NOMO-1 treated with DMSO at 0.1 percent for 48 hours (cell line): ENCODE measurements around the gene ATP8A1.
"Not testable (repeated sequence)": the region's sequence is repeated elsewhere in the genome, so short reads cannot be mapped to it uniquely, and the experiment has no call there.

ENCODE experiments used
- DNase-seq: peaks from one replicate; lab custom pipeline; 2025; ENCODE audit not compliant: unreplicated experiment; lab: John Stamatoyannopoulos, UW

Gene ATP8A1

DNA sequence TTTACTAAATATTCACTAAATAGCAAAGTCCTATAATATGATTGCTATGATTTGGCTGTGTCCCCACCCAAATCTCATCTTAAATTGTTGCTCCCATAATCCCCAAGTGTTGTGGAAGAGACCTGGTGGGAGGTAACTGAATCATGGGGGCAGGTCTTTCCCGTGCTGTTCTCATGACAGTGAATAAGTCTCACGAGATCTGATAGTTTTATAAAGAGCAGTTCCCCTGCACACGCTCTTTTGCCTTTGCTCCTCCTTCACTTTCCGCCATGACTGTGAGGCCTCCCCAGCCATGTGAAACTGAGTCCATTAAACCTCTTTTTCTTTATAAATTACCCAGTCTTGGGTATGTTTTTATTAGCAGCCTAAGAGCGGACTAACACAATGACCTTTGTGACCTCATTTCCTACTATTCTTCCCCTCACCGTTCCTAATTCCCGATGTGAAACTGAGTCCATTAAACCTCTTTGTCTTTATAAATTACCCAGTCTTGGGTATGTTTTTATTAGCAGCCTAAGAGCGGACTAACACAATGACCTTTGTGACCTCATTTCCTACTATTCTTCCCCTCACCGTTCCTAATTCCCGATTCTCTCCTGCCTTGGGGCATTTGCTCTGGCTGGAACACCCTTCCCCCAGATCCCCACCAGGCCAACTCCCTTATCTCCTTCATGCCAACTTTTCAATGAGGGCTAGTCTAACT lies 4.2 kb downstream of the ATP8A1 start:
- DNase-seq = not testable (repeated sequence)

DNA sequence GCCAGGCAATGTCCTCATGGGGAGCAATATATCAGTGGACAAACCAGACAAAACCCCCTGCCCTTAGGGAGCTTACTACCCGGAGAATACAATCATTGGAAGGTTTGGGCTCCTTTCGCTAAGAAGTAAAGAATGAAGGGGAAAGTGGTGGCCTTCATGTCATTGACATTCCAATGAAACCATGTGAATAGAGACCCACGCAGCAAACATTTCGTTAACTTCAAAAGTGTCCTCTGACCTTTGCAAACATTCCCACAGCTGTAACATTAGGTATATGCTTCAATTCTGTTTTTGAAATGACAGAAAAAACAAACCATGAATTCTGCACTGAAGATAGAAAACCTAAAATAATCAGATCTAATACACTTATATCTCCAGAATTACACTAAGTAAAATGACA lies 7.0 kb downstream of the ATP8A1 start:
- no peak for DNase-seq

DNA sequence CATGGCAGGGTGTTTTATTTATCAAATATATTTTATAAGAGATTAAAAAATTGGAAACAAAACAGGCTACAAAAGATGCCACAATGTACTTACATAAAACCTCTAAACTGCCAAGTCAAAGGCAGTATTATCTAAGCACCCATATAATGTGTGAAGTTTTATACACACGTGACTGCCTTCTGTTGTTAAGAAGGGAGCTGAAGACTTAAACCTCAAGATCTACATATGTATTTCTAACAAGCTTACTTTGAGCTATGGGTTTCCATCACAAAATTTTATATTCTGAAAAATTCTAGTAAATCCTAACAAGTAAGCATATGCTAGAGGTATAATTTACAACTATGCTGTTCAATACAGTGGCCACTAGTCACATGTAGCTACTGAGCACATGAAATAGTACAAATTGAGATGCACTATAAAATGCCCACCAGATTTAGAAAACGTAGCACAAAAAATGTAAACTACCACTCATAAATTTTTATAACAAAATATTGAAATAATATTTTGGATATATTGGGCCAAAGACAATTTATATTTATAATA lies 9.8 kb downstream of the ATP8A1 start:
- DNase-seq = no peak

DNA sequence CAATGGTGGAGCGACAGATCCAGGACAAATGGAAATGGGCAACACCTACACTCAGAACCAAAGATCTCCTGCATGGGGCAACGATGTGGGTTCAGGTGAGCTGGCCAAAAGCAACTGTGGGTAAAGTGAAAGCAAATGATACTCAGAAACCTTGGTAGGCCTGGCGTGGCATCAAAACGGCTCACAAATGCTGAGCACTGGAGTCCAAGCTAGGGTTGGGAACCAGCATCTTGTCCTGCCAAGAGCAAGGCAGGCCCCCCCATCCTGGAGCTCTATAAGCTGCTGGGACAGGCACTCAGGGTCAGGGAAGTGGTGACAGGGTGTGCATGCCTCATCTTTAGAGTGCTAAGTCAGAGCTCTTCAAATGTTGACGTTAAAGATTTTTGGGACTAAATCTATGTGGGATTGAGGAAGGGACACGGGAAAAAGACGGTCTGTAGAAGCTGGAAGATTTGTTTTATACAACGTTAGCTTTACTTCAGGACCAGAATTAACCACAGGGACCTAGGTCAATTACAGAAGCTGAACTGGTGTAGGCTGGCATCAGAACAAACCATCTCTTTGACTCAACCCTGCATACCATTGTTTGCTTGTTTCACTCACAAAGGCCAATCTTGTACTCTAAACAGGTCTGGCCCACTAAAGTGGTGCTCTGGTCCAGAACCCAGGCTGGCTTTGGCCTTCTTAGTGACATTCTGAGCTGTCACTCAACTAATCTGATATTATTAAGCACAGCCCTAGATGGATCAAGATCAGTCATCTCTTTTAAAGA lies 10.7 kb downstream of the ATP8A1 start:
- DNase-seq = no peak

DNA sequence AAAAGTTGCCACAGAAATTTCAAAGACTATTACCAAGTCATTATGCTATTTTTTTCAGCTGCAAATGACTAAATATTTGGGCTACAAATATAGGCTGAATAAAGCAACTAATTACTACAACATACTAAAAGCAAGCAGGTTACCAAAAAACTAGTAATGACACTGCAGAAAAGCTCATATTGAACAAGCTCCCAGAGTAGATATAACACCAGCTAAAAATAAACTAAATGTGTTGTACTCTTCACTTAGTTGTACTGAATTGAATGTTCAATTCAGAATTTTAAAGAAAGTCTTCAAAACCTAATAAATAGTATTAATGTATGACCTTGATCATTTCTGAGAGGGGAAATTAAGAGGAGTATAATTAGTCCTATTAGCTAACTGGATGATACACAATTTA lies 12.0 kb downstream of the ATP8A1 start:
- DNase-seq = no peak

DNA sequence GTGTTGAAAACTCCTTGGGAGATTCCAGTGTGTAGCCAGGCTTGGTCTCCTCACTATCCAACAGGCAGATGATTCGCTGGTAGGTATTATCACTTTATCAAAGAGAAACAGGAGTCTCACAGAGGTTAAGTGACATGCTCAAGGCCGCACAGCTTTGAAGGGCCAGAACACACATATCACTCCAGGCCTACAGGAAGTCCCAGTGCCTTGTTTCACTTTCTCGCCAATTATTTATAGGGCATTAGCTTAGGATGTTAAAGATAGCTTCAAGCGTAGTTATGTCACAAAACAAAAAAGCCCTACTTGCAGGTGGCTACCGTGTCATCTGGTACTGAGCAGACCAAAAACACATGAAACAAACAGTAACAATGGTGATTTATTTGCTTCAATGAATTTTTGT lies 13.2 kb downstream of the ATP8A1 start:
- no peak for DNase-seq

DNA sequence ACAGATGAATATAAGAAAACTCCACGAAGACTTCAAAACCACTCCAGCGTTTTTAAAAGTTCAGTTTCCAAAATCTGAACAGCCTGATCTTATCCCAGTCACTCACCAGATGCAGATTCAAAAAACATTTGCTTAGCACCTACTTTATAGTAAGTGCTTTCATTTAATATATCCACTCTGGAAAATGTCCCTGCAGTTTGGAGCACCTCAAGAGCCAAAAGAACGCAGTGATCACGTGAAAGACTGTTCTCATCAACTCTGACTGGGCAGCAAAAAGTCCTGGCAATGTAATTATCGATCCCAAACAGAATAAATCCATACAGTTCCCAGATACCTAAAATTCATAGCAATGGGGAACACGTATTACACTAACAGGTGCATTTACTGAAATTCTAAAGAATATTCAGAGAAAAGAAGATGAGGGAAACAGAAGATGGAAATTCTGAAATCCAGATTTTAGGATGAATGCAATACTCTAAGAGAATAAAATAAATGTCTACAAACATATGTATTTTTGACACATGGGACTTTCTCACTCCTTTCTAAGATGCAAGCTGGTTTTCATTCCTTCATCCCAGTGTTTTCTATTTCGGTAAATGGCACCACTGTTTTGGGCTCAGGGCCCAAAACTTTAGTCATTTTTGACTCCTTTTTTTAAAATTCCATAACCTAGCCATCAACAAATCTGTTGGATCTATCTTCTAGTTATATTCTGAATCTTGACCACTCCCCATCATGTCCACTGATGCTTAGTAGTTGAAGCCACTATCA lies 13.9 kb downstream of the ATP8A1 start:
- DNase-seq = no peak

DNA sequence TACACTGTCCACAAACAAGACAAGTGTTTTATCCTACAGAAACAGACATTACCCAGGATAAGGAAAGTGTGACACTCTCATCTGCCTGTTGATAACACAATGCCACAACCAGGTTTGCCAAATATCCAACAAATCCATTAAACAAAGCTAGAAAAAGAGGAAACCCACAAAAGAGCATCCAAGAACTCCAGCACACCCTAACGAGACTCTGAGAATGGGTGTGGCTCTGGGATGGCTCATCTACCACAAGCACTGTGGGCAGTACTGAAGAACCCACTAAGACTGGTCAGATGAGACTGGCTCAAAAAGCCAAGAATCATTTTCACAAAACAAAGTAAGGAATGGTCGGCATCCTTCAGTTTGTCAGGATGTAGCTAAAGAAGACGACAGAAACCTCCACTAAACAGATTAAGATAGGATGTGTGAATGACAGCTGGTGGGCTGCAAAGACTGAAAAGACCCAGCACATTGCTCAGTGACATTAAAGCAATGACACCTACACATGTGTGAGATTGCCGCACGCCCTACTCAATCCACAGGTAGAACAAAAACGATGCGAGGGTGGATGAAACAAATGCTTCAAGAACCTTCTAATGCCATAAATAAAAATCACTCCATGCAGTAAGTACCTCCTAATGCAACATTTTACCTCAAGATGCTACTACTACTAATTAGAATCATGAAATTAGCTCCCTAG lies 14.7 kb downstream of the ATP8A1 start:
- DNase-seq = no peak

DNA sequence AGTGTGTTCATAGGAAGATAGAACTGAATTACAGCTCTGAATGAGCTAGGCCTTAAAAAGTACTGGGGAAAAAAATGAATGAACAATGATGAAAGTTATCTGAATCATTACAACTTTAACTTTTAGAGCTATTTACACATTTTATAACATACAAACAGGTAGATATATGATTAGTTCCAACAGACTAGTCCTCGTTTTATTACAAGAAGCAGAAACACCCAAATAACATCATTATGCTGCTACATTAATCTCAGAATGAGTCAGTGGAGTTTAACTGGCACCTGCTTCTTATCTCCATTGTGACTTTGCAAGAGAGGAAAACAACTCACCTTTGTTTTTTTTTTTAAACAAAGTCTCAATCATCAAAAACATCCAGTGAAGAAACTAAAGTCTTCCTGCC lies 15.2 kb downstream of the ATP8A1 start:
- DNase-seq = no peak

DNA sequence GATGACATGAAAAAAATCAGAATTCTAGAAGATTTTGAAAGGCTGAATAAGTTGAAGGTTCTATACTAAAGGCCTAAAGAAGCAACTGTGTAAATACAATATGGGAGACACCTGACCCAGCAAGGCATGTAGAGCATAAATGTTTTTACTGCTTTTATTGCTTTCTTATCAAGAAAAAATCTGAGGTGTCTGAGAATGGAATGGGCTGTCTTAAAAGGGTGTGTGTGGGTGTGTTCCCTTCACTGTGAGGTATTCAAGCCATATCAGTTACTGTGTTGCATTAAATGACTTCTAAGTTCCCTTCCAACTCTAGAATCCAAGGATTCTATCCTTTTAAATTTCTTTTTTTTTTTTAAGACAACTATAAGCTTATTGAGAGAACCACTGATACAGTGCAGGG lies 15.7 kb downstream of the ATP8A1 start:
- DNase-seq = no peak

DNA sequence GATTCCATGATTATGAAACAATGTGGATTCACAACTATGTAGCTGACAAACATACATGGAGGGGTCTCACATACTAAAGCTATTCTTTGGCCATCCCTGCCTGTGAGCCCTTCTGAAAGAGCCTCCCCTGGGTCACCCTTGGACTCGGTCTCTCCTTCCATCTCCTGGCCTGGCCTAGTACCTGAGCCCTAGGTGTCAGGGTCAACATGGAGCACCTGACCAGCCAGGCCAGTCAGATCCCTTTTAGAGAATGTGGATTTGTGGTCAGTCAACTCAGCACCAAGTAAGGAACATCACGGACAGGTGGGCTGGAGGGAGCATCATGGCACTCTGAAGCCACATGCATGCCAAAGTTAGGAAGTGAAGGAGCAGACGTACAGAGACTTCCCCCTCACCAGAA lies 16.3 kb downstream of the ATP8A1 start:
- no peak for DNase-seq

DNA sequence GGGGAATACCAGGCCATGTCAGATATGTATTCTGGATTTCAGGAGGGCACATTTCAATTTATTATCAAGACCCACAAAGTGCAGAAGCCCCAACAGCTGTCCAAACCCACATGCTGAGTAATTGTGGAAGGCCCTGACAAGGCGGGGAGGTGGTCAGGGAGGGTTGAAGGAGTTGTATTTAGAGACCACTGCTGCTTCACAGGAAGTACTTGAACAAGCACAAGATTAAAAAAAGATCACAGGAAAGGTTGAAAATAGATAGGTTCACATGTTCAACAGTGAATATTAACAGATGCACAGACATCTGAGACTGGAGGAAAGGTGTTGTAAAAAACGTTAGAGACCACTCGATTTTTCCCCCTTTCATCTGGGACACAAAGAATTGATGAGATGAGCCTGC lies 17.9 kb downstream of the ATP8A1 start:
- DNase-seq = no peak

DNA sequence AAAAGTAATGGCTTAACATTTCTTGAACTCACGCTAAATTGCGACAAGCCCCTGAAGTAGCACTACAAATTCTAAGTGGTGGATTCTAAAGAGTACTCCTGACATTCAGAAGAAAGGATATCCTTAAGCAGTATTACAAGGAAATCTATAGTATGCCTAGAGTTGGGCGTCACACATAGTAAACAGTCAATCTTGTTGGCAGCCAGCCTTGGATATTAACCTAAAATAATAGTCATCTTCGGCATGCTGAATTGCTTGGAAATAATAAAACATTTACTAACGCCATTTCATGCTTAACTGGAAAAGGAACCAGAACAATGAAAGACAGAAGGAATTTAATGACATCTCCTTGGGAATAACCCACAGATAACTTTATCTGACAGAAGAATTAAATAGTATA lies 18.6 kb downstream of the ATP8A1 start:
- DNase-seq = no peak

DNA sequence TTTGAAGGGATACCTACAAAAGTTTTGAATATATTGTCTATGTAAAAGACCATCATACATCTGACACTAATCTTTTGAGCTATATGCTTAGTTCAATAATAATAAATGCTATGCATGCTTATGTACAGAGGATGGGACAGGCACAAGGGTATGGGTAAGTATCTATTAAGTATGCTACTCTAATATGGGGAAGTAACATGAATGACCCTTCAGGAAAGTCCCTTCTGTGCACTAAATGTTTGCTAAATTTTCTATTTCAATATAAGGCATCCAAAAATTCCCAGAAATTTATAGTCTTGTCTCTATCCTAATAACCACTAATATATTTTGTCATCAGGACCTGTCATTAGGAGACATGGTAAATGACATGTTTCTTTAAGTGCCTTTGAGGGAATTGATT lies 19.0 kb downstream of the ATP8A1 start:
- no peak for DNase-seq

DNA sequence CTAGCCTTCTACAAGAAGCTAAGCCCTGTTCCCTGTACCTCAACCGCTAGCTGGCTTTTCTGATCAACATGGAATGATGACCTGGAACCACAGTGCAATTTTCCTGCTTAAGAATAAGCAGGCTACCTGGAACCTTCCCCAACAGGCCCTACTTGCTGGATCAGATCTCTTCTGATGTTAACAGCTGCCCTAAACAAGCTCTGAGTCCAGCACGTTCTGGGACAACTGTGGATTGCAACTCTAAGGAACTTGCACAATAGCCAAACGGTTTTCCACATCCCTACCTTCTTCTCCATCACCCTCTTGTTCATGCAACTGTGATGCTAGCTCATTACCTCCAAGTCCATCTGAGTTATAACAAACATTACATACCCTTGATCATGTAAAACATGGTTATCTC lies 19.8 kb downstream of the ATP8A1 start:
- DNase-seq = no peak

DNA sequence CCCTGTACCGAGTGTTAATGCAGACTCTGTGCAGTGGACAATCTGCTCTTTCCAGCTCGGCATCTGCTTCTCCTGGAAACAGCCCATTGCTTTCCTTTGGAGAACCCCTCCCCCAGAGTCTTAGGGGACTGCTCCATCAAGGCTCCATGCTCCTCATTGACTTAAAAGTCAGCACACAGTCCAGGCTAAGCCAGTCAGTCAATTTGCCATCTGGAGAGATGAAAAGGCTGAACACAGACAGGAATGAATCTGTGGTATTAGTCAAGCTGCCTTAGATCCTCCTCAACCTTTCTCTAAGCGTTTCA lies 20.3 kb downstream of the ATP8A1 start:
- no peak for DNase-seq

DNA sequence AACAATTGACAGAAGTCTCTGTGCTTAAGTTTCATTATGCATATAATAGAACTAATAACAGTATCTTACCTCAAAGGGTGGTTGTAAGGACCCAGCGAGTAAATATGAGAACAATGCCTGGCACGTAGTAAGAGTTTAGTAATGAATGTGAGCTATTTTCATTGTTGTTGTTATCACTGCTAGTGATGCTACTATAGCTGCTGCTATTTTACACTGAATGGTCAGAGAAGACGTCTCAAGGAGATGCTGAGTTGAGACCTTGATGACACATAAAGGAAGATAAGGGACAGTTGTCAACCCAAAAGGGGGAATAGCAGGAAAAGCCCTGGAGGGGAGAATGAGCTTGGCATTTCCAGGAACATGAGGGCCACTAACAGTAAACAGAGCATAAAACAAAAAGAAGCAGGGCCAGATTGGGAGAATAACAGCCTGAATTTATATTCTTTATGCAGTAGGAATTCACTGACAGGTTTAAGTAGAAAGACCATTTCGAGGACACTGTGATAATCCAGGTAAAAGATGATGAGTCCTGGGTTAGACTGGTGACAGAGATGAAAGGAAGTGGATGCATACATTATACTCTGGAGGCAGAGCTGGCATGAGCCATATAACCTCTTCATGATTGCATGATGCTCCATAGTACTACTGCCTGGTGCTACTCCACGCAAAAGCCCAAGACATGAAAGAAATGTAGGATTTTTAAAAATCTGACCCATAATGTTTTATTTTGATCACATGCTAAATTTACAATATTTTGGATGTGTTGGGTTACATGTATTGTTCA lies 23.1 kb downstream of the ATP8A1 start:
- DNase-seq = no peak

DNA sequence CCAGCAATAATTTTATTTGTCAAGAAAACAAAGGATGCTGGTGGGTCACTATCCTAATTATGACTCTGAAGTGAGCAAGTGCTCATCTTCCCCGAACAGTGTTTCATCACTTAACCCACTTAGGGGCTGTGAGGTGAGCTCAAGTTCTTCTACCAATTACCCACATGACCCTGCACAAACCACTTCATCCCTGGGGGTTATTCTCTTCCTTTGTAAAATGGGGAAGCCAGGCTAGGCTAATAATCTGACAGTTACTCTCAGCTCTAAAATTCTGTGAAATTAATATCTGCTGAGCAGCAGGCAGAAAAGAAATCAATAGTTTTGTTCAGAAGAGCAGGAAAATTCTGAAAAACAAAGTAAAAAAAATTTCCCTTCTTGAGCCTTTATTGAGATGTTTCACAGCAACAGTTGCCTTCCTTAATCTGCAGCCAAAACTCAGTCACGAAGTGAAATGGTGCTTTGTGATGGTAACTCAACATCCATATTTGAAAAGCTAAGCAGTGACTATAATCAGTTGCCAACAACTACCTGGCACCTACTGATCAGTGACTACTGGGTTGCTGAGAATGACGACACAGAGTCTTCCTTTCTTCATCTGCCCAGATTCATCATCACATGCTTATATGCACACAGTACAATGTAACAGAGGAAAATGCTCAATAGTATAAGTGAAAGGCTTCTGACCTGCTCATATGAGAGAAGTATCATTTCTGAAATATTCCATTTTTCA lies 24.1 kb downstream of the ATP8A1 start:
- DNase-seq = no peak

DNA sequence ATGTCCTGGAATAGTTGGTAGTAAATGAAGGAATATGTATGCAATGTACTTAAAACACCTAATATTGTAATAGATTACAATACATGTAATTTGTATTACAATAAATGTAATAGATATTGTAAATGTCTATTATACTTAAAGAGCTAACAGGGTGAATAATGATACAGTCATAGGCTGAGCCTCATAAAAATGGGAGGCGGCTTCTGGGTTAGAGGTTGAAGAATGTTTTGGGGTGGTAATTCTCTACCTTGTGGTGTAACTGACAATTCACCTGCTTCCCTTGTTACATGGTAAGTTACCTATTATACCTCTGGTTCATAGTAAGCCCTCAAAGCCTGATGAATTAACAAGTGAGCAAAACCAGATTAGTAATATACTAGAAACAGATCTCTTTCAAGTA lies 26.0 kb downstream of the ATP8A1 start:
- no peak for DNase-seq

DNA sequence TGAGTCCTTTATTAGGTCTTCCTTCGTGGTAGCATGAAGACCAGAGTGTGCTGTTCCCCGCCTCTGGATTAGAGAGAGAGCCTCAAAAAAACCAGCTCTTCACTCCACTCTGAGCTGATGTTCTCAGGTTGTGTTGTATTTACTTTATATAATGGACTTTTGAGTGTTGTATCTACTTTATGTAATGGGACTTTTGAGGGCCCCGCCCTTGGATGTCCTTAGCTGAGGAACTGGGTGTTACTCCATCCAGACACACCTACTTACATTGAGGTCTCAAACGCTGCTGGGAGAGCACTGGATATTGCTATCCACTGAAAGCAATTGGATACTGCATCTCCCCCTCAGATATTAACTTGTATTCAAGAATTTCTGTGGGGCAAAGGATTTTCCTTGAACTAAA lies 28.2 kb downstream of the ATP8A1 start:
- DNase-seq = no peak
